HG03066 (cell line): ENCODE data around the gene PRR7.

Source experiments
- ATAC-seq: cut with Tn5 transposase; IDR thresholded peaks from one replicate; pipeline ENCODE4 v1.9.1; 2021; ENCODE audit warnings: low read depth; ENCODE audit not compliant: unreplicated experiment

The PRR7 gene

DNA sequence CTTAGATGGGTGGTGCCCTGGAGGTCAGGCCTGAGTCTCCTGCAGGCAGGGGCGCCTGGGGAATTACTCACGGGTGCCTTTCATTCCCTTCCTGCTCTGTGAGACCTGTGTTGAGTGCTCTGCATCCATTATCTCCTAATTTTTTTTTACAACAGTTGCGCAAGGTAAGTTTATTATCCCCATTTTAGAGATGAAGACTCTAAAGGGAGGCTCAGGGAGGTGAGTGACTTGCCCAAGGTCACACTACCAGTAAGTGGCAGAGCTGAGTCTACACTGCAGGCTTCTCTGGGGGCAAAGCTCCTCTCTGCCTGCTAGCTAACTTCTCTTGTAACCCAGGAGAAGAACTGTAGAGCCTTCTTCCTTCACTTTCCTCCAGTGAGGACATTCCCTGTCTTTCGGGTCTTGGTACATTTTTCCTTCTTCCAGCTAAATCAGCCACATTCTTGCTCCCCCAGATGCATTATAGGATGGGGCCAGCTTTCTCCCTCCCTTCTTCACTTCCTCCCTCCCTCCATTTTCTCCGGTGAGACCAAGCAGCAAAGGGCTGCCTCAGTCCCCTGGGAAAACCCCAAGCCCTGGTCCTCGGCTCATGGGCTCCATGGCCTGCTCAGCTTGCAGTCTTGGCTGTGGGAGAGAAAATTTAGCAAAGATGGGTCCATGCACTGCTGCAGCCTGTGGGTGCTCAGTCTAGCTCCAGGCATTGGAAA is 1.8 kb downstream of the PRR7 start:
- no peak for ATAC-seq

- ATAC-seq, result no peak
Measured at GRCh38 chr5:177449140-177450061, 2.8 kb downstream of the PRR7 start.

- no peak for ATAC-seq
Measured at GRCh38 chr5:177450667-177451424, 4.2 kb downstream of the PRR7 start.

DNA sequence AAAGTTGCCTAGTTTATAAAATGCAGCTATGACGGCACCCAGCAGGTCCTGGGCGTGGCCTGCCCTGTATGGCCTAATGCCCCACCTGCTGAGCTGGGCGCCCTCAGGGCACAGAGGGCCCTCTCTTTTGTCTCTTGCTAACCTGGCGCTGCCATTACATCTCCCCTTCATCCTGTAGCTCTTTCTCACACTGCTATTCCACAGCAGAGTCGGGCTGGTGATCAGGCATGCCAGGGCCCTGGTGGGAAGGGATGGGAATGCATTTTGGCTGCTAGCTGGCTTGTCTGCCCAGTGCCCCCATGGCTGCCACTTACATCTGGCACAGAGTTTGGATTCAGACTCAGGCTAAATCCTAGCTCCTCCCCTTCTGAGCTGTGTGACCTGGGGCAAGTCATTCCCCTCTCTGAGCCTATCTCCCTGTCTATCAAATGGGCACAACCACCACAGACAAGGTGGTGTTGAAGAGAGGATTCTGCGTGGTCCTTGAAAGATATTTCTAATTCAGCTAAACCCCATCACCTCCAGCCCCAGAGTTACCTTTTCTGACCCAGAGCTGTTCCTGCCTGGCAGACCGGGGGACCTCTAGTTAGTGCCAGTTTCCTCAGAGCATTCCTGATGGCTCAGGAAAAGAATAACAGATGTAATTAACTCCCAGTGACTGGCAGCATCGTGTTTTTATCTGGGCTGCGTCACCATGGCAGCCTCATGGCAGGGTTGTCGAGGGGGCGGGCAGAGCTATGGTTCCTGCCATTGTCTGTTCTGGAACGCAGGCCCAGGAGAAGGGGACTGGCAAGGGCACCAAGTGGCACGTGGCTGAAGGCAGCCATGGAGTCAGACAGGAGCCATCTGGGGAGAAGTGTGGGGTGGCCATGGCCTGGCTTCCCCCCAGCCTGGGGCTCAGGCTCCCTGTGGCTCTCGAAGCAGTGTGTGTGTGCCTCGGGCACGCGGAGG is 6.3 kb downstream of the PRR7 start:
- ATAC-seq, result no peak

DNA sequence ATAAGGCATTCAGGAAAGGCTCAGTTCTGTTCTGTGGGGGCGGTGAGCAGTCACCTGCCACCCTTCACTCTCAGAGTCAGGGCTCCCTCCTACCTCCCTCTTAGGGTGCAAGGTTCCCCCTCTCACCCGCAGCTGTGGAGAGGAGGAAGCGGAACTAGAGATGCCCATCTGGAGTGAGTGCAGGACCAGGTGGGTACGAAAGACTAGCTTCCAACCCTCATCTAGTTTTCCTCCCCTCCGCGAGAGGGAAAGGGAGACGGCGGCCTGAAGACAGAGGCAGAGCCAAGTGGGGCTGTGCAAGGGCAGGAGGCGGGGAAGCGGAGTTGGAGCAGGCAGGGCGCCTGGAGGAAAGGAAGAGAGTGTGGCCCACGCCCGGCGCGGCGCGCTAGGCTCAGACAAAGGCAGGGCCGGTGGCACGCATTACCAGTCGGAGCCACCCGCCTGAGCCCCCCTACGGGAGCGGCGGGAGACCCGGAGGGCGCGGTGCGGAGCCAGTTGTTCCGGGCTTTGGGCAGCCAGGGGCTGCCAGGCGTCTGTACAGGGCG is 7.3 kb downstream of the PRR7 start:
- no peak for ATAC-seq

GRCh38 chr5:177454397-177455035 is 7.9 kb downstream of the PRR7 start:
- peak; percentile 45 for ATAC-seq

- ATAC-seq, result peak; percentile 46
Measured at GRCh38 chr5:177455036-177455660, 8.5 kb downstream of the PRR7 start.

GRCh38 chr5:177455661-177456590 is 9.3 kb downstream of the PRR7 start:
- peak; percentile 18 for ATAC-seq

GRCh38 chr5:177456591-177456964 is 10.0 kb downstream of the PRR7 start:
- ATAC-seq, result no peak

DNA sequence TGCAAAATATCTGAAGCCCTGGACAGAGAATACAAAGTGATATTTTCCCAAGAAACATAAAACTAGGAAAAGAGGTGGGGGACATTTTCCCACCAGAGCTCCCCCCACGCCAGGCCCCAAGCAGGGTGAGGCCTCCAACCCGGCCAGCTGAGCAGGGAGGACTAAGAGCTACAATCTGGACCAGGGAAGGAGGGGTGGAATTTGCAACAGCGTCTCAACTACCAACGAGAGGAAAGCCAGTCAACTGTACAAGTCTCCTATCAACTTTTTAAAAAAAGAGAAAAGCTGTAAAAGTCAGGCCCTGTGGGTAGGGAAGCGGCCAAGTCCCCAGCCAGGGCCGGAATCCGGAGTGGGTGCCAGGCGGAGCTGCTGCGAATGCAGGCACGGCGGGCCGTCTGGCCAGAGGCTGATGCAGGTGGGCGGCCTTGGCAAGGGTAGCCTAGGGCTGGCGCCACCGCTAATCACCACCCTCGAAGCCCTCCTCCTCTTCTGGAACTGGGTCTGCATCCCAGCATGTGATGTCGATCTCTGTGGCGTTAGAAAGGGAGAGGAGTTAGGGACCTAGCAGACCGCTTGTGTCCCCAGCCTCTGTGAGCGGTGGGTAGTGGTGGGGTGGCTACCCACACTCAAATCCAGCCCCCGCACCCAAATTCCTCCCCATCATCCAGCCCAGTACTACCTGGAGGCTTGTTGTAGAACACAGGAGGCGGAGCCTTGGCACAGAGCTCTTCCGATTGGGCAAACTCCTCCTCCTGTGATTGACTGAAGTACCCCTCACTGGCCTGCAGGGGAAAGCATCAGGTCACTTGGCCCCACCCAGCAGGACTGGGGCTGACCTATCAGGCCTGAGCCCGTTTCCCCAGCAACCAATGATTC is 10.6 kb downstream of the PRR7 start:
- peak; percentile 45 for ATAC-seq

DNA sequence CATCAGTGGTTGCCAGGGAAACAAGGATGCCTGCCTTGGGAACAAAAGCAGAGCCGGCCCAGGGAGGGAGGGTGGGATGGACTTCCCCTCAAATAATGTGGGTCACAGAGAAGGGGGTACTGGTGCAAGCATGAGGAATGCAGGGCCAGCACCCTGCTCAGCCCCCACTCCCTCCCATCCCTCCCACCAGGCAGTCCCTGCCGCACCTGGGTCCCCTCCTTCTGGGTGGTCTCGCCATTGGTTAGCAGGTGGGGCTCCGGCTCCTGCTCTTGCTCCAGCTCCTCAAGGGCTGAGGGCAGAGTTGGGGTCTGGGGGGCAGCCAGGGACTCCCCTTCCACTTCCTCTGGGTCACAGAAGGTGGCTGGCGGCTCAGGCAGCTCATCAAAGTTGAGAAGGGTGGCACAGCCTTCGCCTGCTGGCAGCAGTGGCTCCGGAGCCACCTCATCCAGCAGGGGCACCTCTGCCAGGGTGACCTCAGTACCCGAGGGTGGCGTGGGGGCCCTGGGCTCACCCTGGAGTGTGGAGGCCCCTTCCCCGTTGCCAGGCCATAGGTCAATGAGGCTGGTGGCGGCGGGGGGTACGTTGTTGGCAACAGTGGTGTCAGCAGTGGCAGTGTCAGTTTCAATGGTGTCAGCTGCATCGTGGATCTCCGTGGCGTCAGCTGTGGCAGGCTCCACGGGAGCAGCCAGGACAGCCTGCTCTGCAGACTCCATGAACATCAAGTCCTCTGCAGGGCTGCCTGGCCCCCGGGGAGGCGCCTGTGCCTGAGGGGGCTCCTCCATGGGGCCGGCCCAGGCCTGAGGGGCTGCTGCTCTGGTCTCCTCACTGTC is 11.5 kb downstream of the PRR7 start:
- ATAC-seq, result no peak

GRCh38 chr5:177458912-177459350 is 12.3 kb downstream of the PRR7 start:
- no peak for ATAC-seq

GRCh38 chr5:177459357-177459756 is 12.7 kb downstream of the PRR7 start:
- no peak for ATAC-seq

DNA sequence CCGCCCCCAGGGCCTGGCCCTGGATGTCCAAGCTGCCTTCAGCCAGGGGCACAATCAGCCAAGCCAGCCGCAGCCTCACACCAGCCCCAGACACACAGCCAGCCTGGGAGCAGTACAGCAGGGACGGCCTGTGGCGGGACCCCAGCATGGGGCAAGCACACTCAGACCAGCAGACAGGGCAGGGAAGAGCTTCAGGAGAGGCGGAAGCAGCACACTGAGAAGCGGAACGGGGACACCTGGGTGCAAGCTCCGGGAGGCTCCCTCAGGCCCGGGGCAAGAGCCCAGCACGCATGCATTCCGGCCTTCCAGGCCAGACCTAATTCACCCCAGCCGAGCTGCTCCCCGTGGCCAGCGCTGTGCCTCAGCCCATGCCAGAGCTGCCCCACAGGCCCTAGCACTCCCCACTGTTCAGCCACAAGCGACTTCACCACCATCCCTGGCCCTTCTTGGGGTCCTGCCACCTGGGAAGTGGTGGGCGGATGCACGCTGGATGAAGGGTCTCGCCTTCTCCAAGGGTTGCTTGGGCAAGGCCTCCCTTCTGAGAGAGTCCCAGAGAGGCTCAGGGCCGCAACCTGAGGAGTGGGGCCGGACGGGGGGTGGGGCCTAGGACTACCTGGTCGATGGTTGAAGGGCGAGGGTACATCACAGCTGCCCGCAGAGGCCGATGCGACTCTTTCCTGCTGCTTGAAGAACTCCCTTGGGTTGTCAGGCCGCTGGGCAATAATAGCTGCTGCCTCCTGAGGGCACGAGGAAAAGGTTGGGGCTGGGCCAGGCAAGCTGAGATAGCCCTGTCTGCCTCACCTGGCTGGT is 13.4 kb downstream of the PRR7 start:
- no peak for ATAC-seq

DNA sequence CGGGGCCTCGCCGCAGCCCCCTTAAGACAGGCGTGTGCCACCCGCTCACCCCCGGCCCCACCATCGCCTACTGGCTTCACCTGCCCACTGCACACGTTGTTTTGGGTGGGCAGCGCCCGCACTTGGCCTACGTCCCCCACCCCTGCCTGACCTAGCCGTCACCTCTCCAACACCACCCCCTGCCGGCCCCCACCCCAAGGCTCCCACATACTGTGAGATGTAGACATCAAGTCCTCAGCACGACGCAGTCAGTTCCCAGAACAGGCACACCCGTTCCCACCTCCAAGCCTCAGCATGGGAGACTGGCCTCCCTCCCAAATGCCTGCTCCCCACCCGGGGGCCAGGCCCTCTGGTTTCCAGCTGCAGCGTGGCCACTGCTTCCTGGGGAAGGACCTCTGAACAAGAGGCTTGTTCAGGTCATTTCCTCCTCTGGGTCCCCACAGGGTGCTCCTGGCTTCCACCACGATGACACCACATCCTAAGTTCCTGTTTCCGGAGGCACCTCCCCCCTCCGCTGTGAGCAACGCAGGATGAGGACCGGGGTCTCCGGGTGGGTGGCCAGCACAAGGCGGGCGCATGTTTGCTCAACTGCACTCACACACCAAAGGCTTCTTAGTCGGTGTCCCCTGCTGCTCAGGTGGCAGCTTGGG is 15.5 kb downstream of the PRR7 start:
- ATAC-seq, result no peak
